Activated CD4-positive, alpha-beta memory T cell treated with anti-CD3 and anti-CD28 coated beads, Interleukin-2, amount 10 ng/mL, durations not matched to agents 7 days and 5 days (primary cell): ENCODE data around the gene LRRC1. TPM values are rescaled to one million over a fixed set of nuclear protein-coding genes. Genes with fewer than 3 reads are reported as not detected.

ENCODE experiments used
- CTCF ChIA-PET: fragments of 350-600 bp; sonication (Branson Sonifier 250); formaldehyde crosslinking; loops from one replicate; lab custom pipeline; 2021; ENCODE audit warnings: antibody characterized with exemption, inconsistent platforms; lab: Charles Lee
- POLR2A ChIA-PET: fragments of 350-600 bp; sonication (Branson Sonifier 250); formaldehyde crosslinking; loops from one replicate; lab custom pipeline; 2021; ENCODE audit warnings: antibody characterized with exemption; lab: Charles Lee
- DNase-seq: peaks from one replicate; pipeline ENCODE4 v3.0.0-alpha.2; 2020
- H3K27ac Mint-ChIP-seq: one replicate; pipeline ENCODE4 v1.8.0; 2021; ENCODE audit warnings: mild to moderate bottlenecking, mixed read lengths
- H3K27me3 Mint-ChIP-seq: one replicate; pipeline ENCODE4 v1.8.0; 2021; ENCODE audit warnings: mixed read lengths
- H3K36me3 Mint-ChIP-seq: one replicate; pipeline ENCODE4 v1.8.0; 2021; ENCODE audit warnings: low read depth, mixed read lengths
- H3K4me1 Mint-ChIP-seq: one replicate; pipeline ENCODE4 v1.8.0; 2021; ENCODE audit warnings: mixed read lengths
- H3K4me3 Mint-ChIP-seq: one replicate; pipeline ENCODE4 v1.8.0; 2021; ENCODE audit warnings: mild to moderate bottlenecking, mixed read lengths
- H3K9me3 Mint-ChIP-seq: one replicate; pipeline ENCODE4 v1.8.0; 2021; ENCODE audit warnings: mixed read lengths
- total RNA-seq, 2 experiments: library from RNA; stranded (reverse); gene quantifications; one replicate each; pipeline ENCODE4 v1.2.3, GENCODE V29; 2021

Gene LRRC1
- total RNA-seq, 2 experiments from 2014 or later, result 4.0 to 4.1 TPM

DNA sequence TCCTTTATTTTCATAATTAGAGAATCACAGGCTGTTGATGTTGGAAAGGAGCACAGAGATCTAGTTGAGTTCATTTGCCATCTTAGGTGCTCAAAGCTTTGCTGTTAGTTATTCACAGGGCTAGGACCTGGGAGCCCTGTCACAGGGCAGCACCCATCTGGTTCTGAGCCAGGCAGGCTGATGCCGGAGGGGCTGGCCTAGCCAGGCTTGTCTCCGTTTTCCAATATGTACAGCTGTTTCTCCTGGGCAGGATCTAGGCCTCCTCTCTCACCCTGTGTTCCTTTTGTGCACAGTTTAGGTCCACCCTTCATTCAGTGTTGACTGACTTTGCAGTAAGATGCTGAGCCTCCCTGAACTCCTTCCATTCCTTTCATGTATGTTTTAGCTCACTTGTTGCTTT, 33.4 kb downstream of the LRRC1 start:
- Mint-ChIP-seq H3K27me3 (no peaks in the 10 kb centered on the region), H3K4me3 (no peak overlapping the region), H3K27ac (no peak overlapping the region), H3K36me3 (no peaks in the 10 kb centered on the region), H3K9me3 (no peaks in the 10 kb centered on the region), H3K4me1 (peaks cover 2% of the 10 kb centered on the region)
- CTCF ChIA-PET, result interaction anchor here (1.2 kb wide), 1 partner anchor 109 kb away, joined by 3 read pairs; no protein-coding TSS in a partner anchor
- DNase-seq, result no peak
- POLR2A ChIA-PET, result no interaction called here

DNA sequence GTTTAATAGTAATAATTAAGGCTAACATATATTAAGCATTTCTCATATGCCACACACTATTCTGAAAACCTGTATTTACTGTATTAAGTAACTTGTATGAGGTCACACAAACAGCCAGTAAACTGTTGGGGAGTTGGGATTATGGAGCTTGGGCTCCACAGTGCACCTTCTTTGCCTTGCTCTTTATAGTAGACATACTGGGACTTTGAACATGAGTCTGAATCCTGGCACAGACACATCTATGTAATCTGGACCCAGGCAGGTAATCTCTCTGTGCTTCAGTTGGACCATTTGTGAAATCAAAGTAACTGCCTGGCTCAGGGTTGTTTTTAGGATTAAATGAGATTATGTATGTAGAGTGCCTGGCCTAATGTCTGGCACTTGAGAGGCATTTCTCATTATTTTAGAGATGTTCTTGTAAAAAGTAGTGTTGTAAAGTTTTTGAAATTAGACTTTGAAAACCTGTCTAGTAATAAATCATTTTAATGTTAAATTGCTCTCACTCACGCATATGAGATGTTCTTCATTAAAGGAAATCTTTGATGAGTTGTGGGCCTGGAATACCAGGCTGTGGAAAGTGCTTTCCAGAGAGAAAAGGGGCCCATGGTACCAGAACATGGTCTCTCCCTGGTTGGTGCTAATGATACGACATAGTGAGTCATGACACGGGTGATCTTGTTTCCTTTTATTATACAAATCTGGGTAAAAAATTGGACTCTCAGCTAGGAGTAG, 34.3 kb downstream of the LRRC1 start:
- no peak overlapping the region for H3K27ac Mint-ChIP-seq
- CTCF ChIA-PET, result no interaction called here
- no peak for DNase-seq

DNA sequence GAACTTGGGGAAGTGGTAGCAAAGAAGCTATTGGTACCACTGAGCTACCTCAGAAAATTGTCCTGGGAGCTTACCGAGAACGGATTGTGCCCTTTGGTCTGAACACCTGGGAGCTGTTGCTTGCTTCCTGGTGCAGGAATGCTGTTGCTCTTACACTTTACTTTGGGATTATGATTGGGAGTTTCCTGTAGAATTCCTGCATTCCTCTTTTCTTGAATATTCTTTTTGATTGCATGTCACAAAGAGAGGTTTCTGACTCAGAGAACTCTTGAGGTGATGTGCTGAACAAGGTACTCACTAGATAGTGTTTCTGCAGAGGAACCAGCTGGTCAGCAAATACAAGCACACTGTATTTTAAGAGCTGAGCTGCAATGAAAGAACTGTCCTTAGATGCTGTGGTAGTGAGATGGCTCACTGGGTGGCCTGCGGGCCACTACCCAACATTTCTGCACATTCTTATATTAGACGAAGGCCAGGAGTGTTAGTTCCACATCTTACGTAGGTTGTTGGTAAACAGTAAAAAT, 35.0 kb downstream of the LRRC1 start:
- no peaks in the 10 kb centered on the region for H3K9me3 Mint-ChIP-seq
- no peak overlapping the region for H3K27ac Mint-ChIP-seq
- no peaks in the 10 kb centered on the region for H3K36me3 Mint-ChIP-seq
- no peaks in the 10 kb centered on the region for H3K27me3 Mint-ChIP-seq
- POLR2A ChIA-PET, result no interaction called here
- no peak overlapping the region for H3K4me3 Mint-ChIP-seq
- H3K4me1 Mint-ChIP-seq, result peaks cover 2% of the 10 kb centered on the region
- DNase-seq, result no peak
- CTCF ChIA-PET, result no interaction called here

More for the DNA sequence above, 34.3 kb downstream of the LRRC1 start:
- Mint-ChIP-seq H3K27me3 (no peaks in the 10 kb centered on the region), H3K36me3 (no peaks in the 10 kb centered on the region), H3K4me3 (no peak overlapping the region), H3K4me1 (peaks cover 2% of the 10 kb centered on the region), H3K9me3 (no peaks in the 10 kb centered on the region)
- POLR2A ChIA-PET, result no interaction called here

- H3K36me3 Mint-ChIP-seq, result no peaks in the 10 kb centered on the region
- CTCF ChIA-PET, result no interaction called here
Observed at GRCh38 chr6:53830366-53830765, 35.6 kb downstream of the LRRC1 start.

GRCh38 chr6:53831081-53831869, 36.5 kb downstream of the LRRC1 start:
- Mint-ChIP-seq H3K36me3 (no peaks in the 10 kb centered on the region), H3K4me1 (no peaks in the 10 kb centered on the region), H3K27ac (no peak overlapping the region), H3K27me3 (no peaks in the 10 kb centered on the region), H3K9me3 (no peaks in the 10 kb centered on the region), H3K4me3 (no peak overlapping the region)
- ChIA-PET CTCF (no interaction called here), POLR2A (no interaction called here)
- DNase-seq, result no peak

More at GRCh38 chr6:53830366-53830765, 35.6 kb downstream of the LRRC1 start:
- peaks cover 2% of the 10 kb centered on the region for H3K4me1 Mint-ChIP-seq
- no peaks in the 10 kb centered on the region for H3K27me3 Mint-ChIP-seq
- no peak for DNase-seq
- no peak overlapping the region for H3K27ac Mint-ChIP-seq
- no peaks in the 10 kb centered on the region for H3K9me3 Mint-ChIP-seq
- H3K4me3 Mint-ChIP-seq, result no peak overlapping the region
- POLR2A ChIA-PET, result no interaction called here

- Mint-ChIP-seq H3K27ac (no peak overlapping the region), H3K4me3 (no peak overlapping the region), H3K9me3 (no peaks in the 10 kb centered on the region), H3K27me3 (no peaks in the 10 kb centered on the region), H3K4me1 (no peaks in the 10 kb centered on the region), H3K36me3 (no peaks in the 10 kb centered on the region)
- CTCF ChIA-PET, result no interaction called here
- POLR2A ChIA-PET, result no interaction called here
- no peak for DNase-seq
Observed at GRCh38 chr6:53831936-53832660, 37.3 kb downstream of the LRRC1 start.

GRCh38 chr6:53833155-53833554, 38.4 kb downstream of the LRRC1 start:
- CTCF ChIA-PET, result no interaction called here
- POLR2A ChIA-PET, result no interaction called here
- no peak for DNase-seq
- H3K4me1 Mint-ChIP-seq, result no peaks in the 10 kb centered on the region
- H3K4me3 Mint-ChIP-seq, result no peak overlapping the region
- H3K27me3 Mint-ChIP-seq, result no peaks in the 10 kb centered on the region
- no peaks in the 10 kb centered on the region for H3K9me3 Mint-ChIP-seq
- H3K27ac Mint-ChIP-seq, result no peak overlapping the region
- no peaks in the 10 kb centered on the region for H3K36me3 Mint-ChIP-seq

DNA sequence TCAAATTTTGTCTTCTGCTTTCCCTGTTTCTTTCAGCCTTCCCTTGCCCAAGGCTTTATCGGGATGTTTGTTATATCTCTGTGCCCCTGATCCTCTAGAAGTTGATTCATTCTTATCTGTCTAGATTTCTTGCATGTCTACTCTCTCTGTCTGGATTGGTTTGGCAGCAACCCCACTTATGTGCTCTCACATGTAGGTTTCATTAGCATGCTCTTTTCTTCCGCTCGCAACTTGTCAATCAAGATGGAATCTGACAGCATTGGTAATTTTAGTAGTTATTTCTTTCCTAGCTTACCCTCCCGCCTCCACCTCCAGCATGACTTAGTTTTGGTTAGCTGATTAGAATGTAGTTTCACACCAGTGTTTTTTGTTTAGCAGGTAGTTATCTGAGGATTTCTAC, 39.3 kb downstream of the LRRC1 start:
- DNase-seq, result no peak
- H3K4me1 Mint-ChIP-seq, result no peaks in the 10 kb centered on the region
- ChIA-PET CTCF (no interaction called here), POLR2A (no interaction called here)
- H3K36me3 Mint-ChIP-seq, result no peaks in the 10 kb centered on the region
- no peaks in the 10 kb centered on the region for H3K27me3 Mint-ChIP-seq
- no peak overlapping the region for H3K4me3 Mint-ChIP-seq
- H3K9me3 Mint-ChIP-seq, result no peaks in the 10 kb centered on the region
- H3K27ac Mint-ChIP-seq, result no peak overlapping the region

DNA sequence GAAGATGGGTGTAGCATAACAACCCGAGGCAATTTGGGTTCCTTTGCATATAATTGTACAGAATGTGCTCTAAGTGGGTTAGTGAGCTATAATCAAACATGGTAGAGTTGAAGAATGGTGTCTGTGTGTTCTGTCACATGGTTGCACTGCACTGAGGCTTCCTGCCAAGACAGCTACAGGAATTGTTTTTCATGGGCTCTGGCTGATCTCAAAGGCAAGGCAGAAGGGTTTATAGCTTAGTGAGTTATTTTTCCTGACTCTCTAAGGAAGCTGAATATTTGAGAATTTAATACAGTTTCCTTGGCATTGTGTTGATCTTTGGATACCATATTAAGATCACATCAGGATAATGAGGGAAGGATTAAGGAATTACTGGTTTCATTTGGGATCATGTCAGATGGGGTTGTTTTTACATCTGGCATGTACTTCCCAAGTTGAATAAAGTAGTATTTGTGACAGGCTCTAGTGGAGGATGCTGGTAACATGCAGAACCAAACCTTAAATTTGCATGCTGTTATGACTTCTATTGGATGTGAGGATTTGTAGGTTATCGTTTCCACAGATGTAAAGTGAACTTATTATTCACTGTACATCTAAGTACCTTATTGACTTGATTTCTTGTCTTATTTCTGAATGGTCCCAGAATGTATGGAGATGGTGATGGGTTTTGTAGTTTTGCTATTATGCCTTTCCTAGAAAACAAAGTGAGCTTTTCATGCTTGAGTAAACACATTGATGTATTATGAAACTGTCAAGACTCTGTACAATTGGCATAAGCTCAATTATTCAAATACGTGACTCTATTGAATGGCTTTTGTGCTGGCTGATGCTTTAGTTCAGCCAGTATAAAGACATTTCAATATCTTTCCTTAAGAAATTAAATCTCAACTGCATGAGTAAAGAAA, 43.3 kb downstream of the LRRC1 start:
- H3K4me1 Mint-ChIP-seq, result no peaks in the 10 kb centered on the region
- H3K4me3 Mint-ChIP-seq, result no peak overlapping the region
- peaks cover 6% of the 10 kb centered on the region for H3K36me3 Mint-ChIP-seq
- ChIA-PET POLR2A (no interaction called here), CTCF (interaction anchor here (1.2 kb wide), 1 partner anchor 8 kb away, joined by 3 read pairs; no protein-coding TSS in a partner anchor)
- H3K9me3 Mint-ChIP-seq, result peaks cover 15% of the 10 kb centered on the region
- no peak overlapping the region for H3K27ac Mint-ChIP-seq
- H3K27me3 Mint-ChIP-seq, result no peaks in the 10 kb centered on the region
- DNase-seq, result no peak

DNA sequence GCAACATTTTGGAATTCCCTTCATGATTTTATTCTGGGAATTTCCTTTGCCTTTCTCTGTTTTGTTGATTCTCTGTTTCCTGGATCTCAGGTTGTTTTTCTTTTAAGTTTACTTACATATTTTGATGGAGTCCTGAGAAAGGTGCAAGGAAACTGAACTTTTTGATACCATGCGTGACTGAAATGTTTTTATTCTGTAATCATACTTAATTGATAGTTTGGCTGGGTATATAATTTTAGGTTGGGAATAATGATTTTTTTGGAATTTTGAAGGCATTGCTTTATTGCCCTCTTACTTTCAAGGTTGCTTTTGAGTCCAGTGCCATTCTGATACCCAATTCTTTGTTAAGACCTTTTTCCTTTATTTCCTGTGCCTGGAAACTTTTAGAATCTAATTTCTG, 45.2 kb downstream of the LRRC1 start:
- CTCF ChIA-PET, result no interaction called here
- peaks cover 15% of the 10 kb centered on the region for H3K9me3 Mint-ChIP-seq
- no peaks in the 10 kb centered on the region for H3K27me3 Mint-ChIP-seq
- H3K27ac Mint-ChIP-seq, result no peak overlapping the region
- no peak overlapping the region for H3K4me3 Mint-ChIP-seq
- POLR2A ChIA-PET, result no interaction called here
- no peaks in the 10 kb centered on the region for H3K4me1 Mint-ChIP-seq
- peaks cover 6% of the 10 kb centered on the region for H3K36me3 Mint-ChIP-seq
- no peak for DNase-seq

GRCh38 chr6:53845280-53846195, 50.7 kb downstream of the LRRC1 start:
- POLR2A ChIA-PET, result no interaction called here
- peaks cover 8% of the 10 kb centered on the region for H3K9me3 Mint-ChIP-seq
- no peak overlapping the region for H3K4me3 Mint-ChIP-seq
- no peak overlapping the region for H3K27ac Mint-ChIP-seq
- no peak for DNase-seq
- CTCF ChIA-PET, result interaction anchor here (1.4 kb wide), 1 partner anchor 7 kb away, joined by 3 read pairs; no protein-coding TSS in a partner anchor
- H3K27me3 Mint-ChIP-seq, result no peaks in the 10 kb centered on the region
- peaks cover 4% of the 10 kb centered on the region for H3K36me3 Mint-ChIP-seq
- no peaks in the 10 kb centered on the region for H3K4me1 Mint-ChIP-seq
